Measurements from ENCODE around the gene PNLDC1.
"Not testable (repeated sequence)": the region's sequence is repeated elsewhere in the genome, so short reads cannot be mapped to it uniquely, and the experiment has no call there.

The PNLDC1 gene

GRCh38 chr6:159819932-159820640, 20.0 kb downstream of the PNLDC1 start:
- DNase-seq = no peak

- DNase-seq = no peak
Measured at GRCh38 chr6:159821122-159821521, 21.0 kb downstream of the PNLDC1 start.

DNA sequence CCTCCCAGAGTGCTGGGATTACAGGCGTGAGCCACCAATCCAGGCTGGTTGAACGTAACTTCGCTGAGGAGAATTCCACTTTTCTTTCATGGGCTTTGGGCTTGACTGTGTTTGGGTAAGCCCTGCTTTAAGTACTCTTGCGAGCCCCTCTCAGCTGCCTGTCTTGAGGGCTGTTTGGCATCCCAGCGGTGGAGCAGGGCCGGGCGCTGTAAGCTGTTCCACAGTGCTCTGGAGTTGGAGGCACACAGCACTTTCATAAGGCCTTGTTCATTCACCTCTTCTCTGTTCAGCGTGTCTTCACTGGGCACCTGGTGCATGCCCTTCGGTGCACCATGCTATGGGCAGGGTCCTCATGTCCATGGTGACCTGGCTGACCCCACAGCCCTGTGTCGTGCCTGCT, 21.6 kb downstream of the PNLDC1 start:
- DNase-seq = no peak

DNA sequence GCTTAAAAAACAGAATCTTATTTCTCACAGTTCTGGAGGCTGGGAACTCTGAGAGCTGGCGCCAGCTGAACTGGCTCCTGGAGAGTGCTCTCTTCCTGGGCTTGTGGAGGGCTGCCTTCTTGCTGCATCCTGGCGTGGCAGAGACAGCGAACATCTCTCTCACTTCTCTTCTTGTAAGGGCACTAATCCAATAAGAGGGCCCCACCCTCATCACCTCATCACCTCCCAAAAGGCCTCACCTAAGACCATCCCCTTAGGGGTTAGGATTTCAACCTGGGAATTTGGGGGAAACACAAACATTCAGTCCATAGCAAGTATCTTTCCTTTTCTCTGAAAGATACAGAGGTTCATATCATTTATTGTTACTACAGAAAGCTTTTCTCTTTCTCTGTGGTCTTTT, 23.9 kb downstream of the PNLDC1 start:
- no peak for DNase-seq

DNA sequence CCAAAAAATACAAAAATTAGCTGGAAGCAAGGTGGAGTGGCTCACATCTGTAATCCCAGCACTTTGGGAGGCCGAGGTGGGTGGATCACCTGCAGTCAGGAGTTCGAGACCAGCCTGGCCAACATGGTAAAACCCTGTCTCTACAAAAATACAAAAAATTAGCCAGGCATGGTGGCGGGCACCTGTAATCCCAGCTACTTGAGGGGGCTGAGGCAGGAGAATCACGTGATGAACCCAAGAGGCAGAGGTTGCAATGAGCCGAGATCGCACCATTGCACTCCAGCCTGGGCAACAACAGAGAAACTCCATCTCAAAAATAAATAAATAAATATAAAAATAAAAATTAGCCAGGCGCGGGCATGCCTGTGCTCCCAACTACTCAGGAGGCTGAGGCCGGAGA, 24.6 kb downstream of the PNLDC1 start:
- DNase-seq = not testable (repeated sequence)

GRCh38 chr6:159826004-159826403, 25.9 kb downstream of the PNLDC1 start:
- no peak for DNase-seq

- peak; percentile 87 to 97 for DNase-seq
Measured at GRCh38 chr6:159826968-159827647, 27.0 kb downstream of the PNLDC1 start.

- DNase-seq = peak; percentile 59
Measured at GRCh38 chr6:159828074-159828473, 28.0 kb downstream of the PNLDC1 start.

GRCh38 chr6:159829526-159829925, 29.4 kb downstream of the PNLDC1 start:
- no peak for DNase-seq

GRCh38 chr6:159830501-159831372, 30.7 kb downstream of the PNLDC1 start:
- peak; percentile 44 to 77 for DNase-seq

DNA sequence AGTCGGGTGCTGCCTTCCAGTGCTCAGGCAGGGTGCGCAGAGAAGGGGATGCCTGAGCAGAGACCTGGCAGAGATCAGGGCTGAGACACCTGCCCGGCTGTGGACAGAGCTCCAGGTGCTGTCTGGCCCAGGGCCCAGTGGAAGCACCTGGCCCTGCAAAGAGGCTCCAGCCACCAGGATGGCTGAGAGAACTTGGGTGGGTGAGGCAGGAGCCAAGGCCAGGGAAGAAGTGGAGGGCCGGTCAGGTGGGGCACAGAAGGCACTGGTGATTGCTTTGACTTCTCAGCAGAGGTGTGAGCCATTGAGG, 31.2 kb downstream of the PNLDC1 start:
- DNase-seq = no peak

- DNase-seq = no peak
Measured at GRCh38 chr6:159832946-159833345, 32.9 kb downstream of the PNLDC1 start.

DNA sequence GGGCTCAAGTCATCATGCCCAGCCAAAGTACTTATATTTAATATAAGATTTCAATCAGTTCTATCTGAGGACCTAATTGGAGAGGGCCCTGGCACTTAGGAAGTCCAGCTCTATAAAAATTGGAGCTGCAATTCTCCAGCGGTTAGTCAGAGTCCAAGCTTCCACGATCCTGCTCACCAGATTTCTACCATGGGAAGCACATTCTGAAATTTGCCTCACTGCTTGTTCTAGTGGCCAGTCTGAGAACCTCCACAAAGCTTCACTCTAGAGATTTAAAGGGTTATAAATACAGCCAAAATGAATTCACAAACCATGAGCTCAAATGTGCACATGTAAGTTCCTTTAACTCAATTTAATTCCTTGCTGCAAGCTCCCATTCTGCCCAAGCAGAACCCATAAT, 33.5 kb downstream of the PNLDC1 start:
- no peak for DNase-seq

GRCh38 chr6:159833997-159834603, 34.0 kb downstream of the PNLDC1 start:
- DNase-seq = no peak

- DNase-seq = no peak
Measured at GRCh38 chr6:159836718-159837490, 36.8 kb downstream of the PNLDC1 start.

DNA sequence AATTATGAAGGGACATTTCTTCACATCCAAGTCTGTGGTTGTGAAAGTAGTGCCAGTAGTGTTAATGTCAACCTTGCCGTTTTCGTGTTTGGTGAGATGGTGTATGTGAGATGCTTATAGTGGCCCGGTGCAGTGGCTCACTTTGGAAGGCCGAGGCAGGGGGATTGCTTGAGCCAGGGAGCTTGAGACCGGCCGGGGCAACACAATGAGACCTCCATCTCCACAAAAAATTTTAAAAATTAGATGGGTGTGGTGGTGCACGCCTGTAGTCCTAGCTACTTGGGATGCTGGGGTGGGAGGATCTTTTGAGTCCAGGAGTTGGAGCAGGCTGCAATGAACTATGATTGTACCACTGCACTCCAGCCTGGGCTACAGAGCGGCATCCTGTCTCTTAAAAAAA, 37.4 kb downstream of the PNLDC1 start:
- no peak for DNase-seq

DNA sequence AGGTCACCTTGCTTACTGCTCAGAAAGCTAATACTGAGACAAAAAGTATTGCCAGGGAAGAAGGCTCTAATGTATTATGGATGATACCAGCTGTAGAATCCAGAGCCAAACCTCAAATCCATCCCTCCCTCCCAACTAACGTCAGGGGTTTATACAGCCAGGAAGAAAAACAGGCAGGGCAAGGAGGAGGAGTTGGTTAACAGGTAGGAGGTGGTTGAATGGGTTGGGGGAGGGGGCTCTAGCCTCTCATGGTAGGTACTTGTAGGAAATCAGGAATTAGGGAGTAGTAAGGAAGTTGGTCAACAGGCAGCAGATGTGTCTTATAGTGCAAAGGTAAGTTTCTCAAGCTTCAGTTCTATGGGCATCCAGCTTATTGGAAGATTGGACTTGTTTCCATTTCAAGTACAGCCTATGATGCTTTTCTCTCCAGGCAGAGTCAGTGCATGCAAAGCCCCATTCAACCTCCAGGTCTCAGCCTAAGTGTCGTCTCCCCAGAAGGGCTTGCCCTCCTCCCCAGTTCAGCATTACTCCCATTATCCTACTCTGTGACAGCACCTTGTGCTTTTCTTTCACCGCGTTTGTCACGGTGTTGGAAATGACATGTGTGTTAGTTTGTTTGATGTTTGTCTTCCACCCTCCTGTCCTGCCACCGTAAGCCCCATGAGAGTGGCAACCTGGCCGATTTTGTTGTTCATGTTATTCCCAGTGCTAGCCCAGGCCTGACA, 38.1 kb downstream of the PNLDC1 start:
- DNase-seq = no peak

DNA sequence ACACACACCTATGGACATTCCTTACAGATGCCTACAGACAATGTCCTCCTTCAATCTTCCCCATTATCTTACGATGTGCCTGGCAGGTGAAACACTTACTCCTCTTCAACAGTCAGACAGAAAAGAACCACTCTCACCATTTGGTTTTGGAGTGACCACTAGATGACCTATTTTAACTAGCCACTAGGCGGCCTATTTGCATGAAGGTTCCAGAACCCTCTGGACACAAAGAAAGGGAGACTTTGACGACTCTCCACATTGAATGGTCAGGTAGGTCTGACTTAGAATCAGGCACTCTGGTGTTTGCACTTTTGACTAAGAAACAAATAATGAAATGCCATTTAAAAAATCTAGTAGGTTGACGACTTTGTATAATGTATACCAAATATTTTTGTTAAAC, 42.0 kb downstream of the PNLDC1 start:
- DNase-seq = no peak

- DNase-seq = peak; percentile 60 to 75
Measured at GRCh38 chr6:159844737-159845645, 44.9 kb downstream of the PNLDC1 start.

DNA sequence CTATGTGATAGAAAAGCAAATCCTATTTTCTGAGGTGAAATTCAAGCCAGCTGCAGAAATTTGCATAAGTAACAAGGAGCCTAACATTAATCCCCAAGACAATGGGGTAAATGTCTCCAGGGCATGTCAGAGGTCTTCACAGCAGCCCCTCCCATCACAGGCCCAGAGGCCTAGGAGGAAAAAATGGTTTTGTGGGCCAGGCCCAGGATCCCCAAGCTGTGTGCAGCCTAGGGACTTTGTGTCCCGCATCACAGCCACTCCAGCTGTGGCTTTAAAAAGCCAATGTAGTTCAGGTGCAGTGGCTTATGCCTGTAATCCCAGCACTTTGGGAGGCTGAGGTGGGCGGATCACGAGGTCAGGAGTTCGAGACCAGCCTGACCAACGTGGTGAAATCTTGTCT, 48.5 kb downstream of the PNLDC1 start:
- DNase-seq = not testable (repeated sequence)

DNA sequence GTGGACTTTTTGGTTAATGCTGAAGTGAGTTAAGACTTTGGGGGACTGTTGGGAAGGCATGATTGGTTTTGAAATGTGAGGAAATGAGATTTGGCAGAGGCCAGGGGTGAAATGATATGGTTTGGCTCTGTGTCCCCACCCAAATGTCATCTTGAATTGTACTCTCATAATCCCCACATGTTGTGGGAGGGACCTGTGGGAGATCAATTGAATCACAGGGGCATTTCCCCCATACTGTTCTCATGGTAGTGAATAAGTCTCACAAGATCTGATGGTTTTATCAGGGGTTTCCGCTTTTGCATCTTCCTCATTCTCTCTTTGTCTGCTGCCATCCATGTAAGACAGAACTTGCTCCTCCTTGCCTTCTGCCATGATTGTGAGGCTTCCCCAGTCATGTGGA, 49.8 kb downstream of the PNLDC1 start:
- DNase-seq = not testable (repeated sequence)

Measured in NCI-H524 (cell line).